HepG2 (cell line): ENCODE data around the gene MTCH2. TPM values are rescaled to one million over a fixed set of nuclear protein-coding genes. Genes with fewer than 3 reads are reported as not detected.

Experiments
- ATF1 ChIP-seq: IDR thresholded peaks from 2 replicates; pipeline ENCODE4 v1.6.1; 2016; ENCODE audit warnings: mild to moderate bottlenecking, control low read depth
- BCL6 ChIP-seq: IDR thresholded peaks from 2 replicates; pipeline ENCODE4 v1.6.1; 2016; ENCODE audit warnings: missing genetic modification reagents, missing compliant biosample characterization
- BRD4 ChIP-seq: sonication (generic); formaldehyde crosslinking; IDR thresholded peaks from 2 replicates; pipeline ENCODE4 v1.4.0; 2020; ENCODE audit warnings: missing genetic modification reagents
- FLYWCH1 ChIP-seq: sonication (generic); formaldehyde crosslinking; IDR thresholded peaks from 2 replicates; pipeline ENCODE4 v1.8.1; 2023; ENCODE audit warnings: mild to moderate bottlenecking, missing genetic modification reagents
- FOSL2 ChIP-seq: sonication (generic); formaldehyde crosslinking; IDR thresholded peaks from 2 replicates; pipeline ENCODE4 v1.4.0; 2020; ENCODE audit warnings: missing genetic modification reagents
- HCFC1 ChIP-seq: fragments of 150-350 bp; IDR thresholded peaks from 2 replicates; pipeline ENCODE4 v1.6.1; 2014; ENCODE audit warnings: low read depth, low read length
- HDAC2 ChIP-seq: sonication (generic); formaldehyde crosslinking; IDR thresholded peaks from 2 replicates; pipeline ENCODE4 v1.4.0; 2020; ENCODE audit warnings: missing genetic modification reagents
- HNF1B ChIP-seq: sonication (generic); formaldehyde crosslinking; IDR thresholded peaks from 2 replicates; pipeline ENCODE4 v1.5.1; 2020; ENCODE audit warnings: mild to moderate bottlenecking, moderate library complexity, missing genetic modification reagents
- IRF2 ChIP-seq: IDR thresholded peaks from 2 replicates; pipeline ENCODE4 v1.6.1; 2018; ENCODE audit warnings: missing genetic modification reagents, missing compliant biosample characterization
- KLF16 ChIP-seq, 2 experiments: sonication (generic) in 1 of 2; formaldehyde crosslinking in 1 of 2; IDR thresholded peaks; 2 replicates each; pipeline versions ENCODE4 v1.6.1 to v1.8.0; 2016 to 2023; ENCODE audit warnings: missing genetic modification reagents in 2 of 2, missing compliant biosample characterization in 1 of 2
- KMT2A ChIP-seq: sonication (generic); formaldehyde crosslinking; IDR thresholded peaks from 2 replicates; pipeline ENCODE4 v1.4.0; 2020; ENCODE audit warnings: missing genetic modification reagents
- NFIB ChIP-seq: sonication (generic); formaldehyde crosslinking; IDR thresholded peaks from 2 replicates; pipeline ENCODE4 v1.9.0; 2021; ENCODE audit warnings: missing genetic modification reagents, mild to moderate bottlenecking, borderline replicate concordance
- NR2F6 ChIP-seq, 2 experiments: IDR thresholded peaks; 2 replicates each; pipeline ENCODE4 v1.6.1; 2016; ENCODE audit warnings: antibody characterized with exemption in 1 of 2, mild to moderate bottlenecking in 1 of 2
- PAWR ChIP-seq: sonication (generic); formaldehyde crosslinking; IDR thresholded peaks from 2 replicates; pipeline ENCODE4 v1.4.0; 2020; ENCODE audit warnings: missing genetic modification reagents, mild to moderate bottlenecking, borderline replicate concordance
- PREB ChIP-seq: sonication (generic); formaldehyde crosslinking; IDR thresholded peaks from 2 replicates; pipeline ENCODE4 v1.4.0; 2020; ENCODE audit warnings: missing genetic modification reagents
- RFX5 ChIP-seq: IDR thresholded peaks from 2 replicates; pipeline ENCODE4 v1.6.1; 2011; ENCODE audit warnings: low read depth, low read length, improper control_type of control experiment
- SAP130 ChIP-seq: IDR thresholded peaks from 2 replicates; pipeline ENCODE4 v1.6.1; 2016; ENCODE audit warnings: low read depth
- SMARCC2 ChIP-seq: fragments of 450-650 bp; IDR thresholded peaks from 2 replicates; pipeline ENCODE4 v1.6.1; 2017; ENCODE audit warnings: antibody characterized with exemption, mild to moderate bottlenecking
- UBTF ChIP-seq: sonication (generic); formaldehyde crosslinking; IDR thresholded peaks from 2 replicates; pipeline ENCODE4 v1.4.0; 2020; ENCODE audit warnings: mild to moderate bottlenecking, missing genetic modification reagents
- ZNF569 ChIP-seq: sonication (generic); formaldehyde crosslinking; IDR thresholded peaks from 2 replicates; pipeline ENCODE4 v1.5.0; 2020; ENCODE audit warnings: mild to moderate bottlenecking, missing genetic modification reagents, moderate library complexity, borderline replicate concordance
- polyA plus RNA-seq, 8 experiments: library from polyadenylated mRNA; depleted of rRNA in 3 of 8; stranded (reverse) in 7 of 8; unstranded in 1 of 8; fragments of >200 nt; fragmentation: Illumina TruSeq in 4 of 8; extraction: Trizol in 4 of 8; gene quantifications; 2 replicates each; pipeline versions ENCODE4 v1.2.1 to v1.2.3, GENCODE V29; 2011 to 2016; ENCODE audit warnings: low read depth in 4 of 8, missing spikeins in 1 of 8, mixed read lengths in 1 of 8; ENCODE audit not compliant: insufficient read depth in 1 of 8
- total RNA-seq, 5 experiments: library from RNA; depleted of rRNA; stranded (reverse); fragments of >200 nt; fragmentation: Illumina TruSeq; extraction: Trizol; gene quantifications; 2 replicates each; pipeline ENCODE4 v1.2.3, GENCODE V29; 2016; ENCODE audit warnings: low read depth in 1 of 5
- TF ChIP-seq, protein P1 (sequence below): sonication (generic); formaldehyde crosslinking; IDR thresholded peaks from 2 replicates; pipeline ENCODE4 v1.5.1; 2020; ENCODE audit warnings: missing genetic modification reagents, mild to moderate bottlenecking, borderline replicate concordance
- TF ChIP-seq, protein P2 (sequence below): sonication (generic); formaldehyde crosslinking; IDR thresholded peaks from 2 replicates; pipeline ENCODE4 v1.4.0; 2020; ENCODE audit warnings: missing genetic modification reagents

Gene MTCH2
- total and polyA plus RNA-seq, 2 of the 13 experiments (the other 11 are each of a cell fraction or from before 2014, with no cell fraction given): 112 to 272 TPM

DNA sequence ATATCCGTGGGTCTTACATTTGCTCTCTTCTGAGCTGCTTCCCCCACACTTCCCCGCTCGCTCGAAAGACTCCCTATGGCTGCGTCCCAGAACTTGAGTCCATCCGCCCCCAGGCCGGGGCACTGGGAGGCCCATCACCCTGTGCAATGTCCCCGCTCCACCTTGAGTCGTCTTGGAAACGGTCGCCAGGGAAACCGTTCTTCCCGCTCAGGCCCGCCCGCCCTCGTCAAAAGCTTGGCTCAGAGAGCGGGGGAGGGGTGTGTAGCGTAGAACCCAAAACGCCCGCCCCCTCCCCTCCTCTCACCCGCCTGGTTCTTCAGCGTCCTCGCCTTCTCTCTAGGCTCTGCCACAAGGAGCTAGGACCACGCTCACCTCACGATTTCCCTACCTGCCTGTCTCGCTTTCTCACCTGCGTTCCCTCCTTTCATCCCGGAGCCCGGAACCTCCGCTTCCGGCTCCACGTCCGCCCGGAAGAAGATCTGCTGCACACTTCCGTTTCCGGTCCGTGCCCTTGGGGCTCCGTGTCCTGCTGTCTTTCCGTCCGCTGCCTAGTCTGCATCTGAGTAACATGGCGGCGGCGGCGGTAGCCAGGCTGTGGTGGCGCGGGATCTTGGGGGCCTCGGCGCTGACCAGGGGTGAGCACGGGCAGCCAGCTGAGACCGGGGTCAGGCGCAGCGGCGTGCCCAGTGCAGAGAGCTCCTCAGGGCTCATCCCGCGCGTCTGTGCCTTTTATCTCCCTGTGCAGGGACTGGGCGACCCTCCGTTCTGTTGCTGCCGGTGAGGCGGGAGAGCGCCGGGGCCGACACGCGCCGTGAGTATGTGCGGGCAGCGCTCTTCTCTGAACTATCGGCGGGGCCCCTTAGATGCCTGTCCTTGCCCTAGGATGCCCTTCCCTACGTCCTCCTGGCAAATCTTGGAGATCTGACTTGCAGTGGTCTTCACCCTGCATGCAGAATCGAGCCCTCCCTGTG, 63.5 kb downstream of the MTCH2 start, which contains the start of the genes KBTBD4 and NDUFS3 (continued):
- TF ChIP-seq, protein P1, sequence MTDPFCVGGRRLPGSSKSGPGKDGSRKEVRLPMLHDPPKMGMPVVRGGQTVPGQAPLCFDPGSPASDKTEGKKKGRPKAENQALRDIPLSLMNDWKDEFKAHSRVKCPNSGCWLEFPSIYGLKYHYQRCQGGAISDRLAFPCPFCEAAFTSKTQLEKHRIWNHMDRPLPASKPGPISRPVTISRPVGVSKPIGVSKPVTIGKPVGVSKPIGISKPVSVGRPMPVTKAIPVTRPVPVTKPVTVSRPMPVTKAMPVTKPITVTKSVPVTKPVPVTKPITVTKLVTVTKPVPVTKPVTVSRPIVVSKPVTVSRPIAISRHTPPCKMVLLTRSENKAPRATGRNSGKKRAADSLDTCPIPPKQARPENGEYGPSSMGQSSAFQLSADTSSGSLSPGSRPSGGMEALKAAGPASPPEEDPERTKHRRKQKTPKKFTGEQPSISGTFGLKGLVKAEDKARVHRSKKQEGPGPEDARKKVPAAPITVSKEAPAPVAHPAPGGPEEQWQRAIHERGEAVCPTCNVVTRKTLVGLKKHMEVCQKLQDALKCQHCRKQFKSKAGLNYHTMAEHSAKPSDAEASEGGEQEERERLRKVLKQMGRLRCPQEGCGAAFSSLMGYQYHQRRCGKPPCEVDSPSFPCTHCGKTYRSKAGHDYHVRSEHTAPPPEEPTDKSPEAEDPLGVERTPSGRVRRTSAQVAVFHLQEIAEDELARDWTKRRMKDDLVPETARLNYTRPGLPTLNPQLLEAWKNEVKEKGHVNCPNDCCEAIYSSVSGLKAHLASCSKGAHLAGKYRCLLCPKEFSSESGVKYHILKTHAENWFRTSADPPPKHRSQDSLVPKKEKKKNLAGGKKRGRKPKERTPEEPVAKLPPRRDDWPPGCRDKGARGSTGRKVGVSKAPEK (CRISPR knock-in tag): no peak
- TF ChIP-seq HDAC2 (CRISPR knock-in tag): peak; percentile 98
- TF ChIP-seq NFIB (CRISPR knock-in tag): no peak
- no peak for TF ChIP-seq PAWR
- peak; percentile 66 for TF ChIP-seq BCL6 (CRISPR knock-in tag)
- TF ChIP-seq, protein P2, sequence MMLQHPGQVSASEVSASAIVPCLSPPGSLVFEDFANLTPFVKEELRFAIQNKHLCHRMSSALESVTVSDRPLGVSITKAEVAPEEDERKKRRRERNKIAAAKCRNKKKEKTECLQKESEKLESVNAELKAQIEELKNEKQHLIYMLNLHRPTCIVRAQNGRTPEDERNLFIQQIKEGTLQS: peak; percentile 64; the same call in 1 of the 2 replicates
- TF ChIP-seq NR2F6 (IDR thresholded peaks at IDR 0.05): no peak
- peak; percentile 65 for TF ChIP-seq NR2F6 (CRISPR knock-in tag; IDR thresholded peaks at IDR 0.05)
- TF ChIP-seq HCFC1: peak; percentile 89
- no peak for TF ChIP-seq SMARCC2
- peak; percentile 98 for TF ChIP-seq SAP130 (CRISPR knock-in tag)
- TF ChIP-seq FOSL2 (CRISPR knock-in tag): peak; percentile 69
- peak; percentile 75 to 99; a peak in 3 of 4 replicates for TF ChIP-seq KLF16 (CRISPR knock-in tag; IDR thresholded peaks at IDR 0.05)
- no peak for TF ChIP-seq ATF1 (CRISPR knock-in tag)
- peak; percentile 97 for TF ChIP-seq BRD4 (CRISPR knock-in tag)
- TF ChIP-seq UBTF: peak; percentile 92
- TF ChIP-seq HNF1B (CRISPR knock-in tag): peak; percentile 96
- TF ChIP-seq FLYWCH1 (CRISPR knock-in tag): no peak
- no peak for TF ChIP-seq RFX5
- peak; percentile 99 for TF ChIP-seq IRF2
- peak; percentile 100 for TF ChIP-seq KMT2A (CRISPR knock-in tag)
- 0 out of 2 replicates have a peak, but pooled peaks have one; percentile 57 for TF ChIP-seq ZNF569 (CRISPR knock-in tag)
- TF ChIP-seq PREB (CRISPR knock-in tag): no peak
